ENCODE data around the gene NACC1. TPM values are rescaled to one million over a fixed set of nuclear protein-coding genes. Genes with fewer than 3 reads are reported as not detected.

The NACC1 gene
- total and polyA plus RNA-seq, 2 of the 8 experiments (the other 6 are each of a cell fraction or from before 2014, with no cell fraction given) = 234 to 301 TPM

GRCh38 chr19:13165162-13165997 lies 47.3 kb downstream of the NACC1 start:
- Histone ChIP-seq H3K79me1 (ENCODE audit: low read depth, low read length) (no peaks in the 10 kb centered on the region; the same call in 1 of the 2 replicates), H3K4me1 (replicated peaks in 1 of 4; ENCODE audit: control insufficient read depth in 3 of 4, insufficient read depth in 4 of 4, low read length in 3 of 4) (peaks cover 18 to 34% (median 20%) of the 10 kb centered on the region in 4 experiments), H2BK20ac (ENCODE audit: low read length) (no peak overlapping the region; the same call in 1 of the 2 replicates), H2AK5ac (ENCODE audit: low read depth, low read length) (peak overlapping the region; percentile 88), H3K79me2 (ENCODE audit: control insufficient read depth in 1 of 2, insufficient read depth in 2 of 2, low read length in 2 of 2) (no peaks in the 10 kb centered on the region), H2BK5ac (ENCODE audit: low read depth, low read length) (peak overlapping the region; percentile 99), H2BK120ac (replicated peaks; ENCODE audit: low read depth, low read length) (peak overlapping the region; percentile 45), H3K9me3 (ENCODE audit: insufficient read depth in 2 of 2, low read depth in 1 of 2, low read length in 1 of 2) (no peaks in the 10 kb centered on the region), H3K23ac (ENCODE audit: insufficient read length) (no peak overlapping the region), H3K9ac (replicated peaks in 1 of 4; ENCODE audit: extremely low read depth in 1 of 4, low read depth in 3 of 4, low read length in 3 of 4) (peak overlapping the region in 3 of 4 experiments; percentile 55 to 68 (median 57); a peak in 6 of 7 replicates), H4K20me1 (replicated peaks in 1 of 2; ENCODE audit: control insufficient read depth in 1 of 2, insufficient read depth in 2 of 2, low read length in 2 of 2) (no peaks in the 10 kb centered on the region), H3K27ac (ENCODE audit: low read depth, low read length) (peak overlapping the region; percentile 95), H4K5ac (ENCODE audit: insufficient read length, low read depth, low read length) (peak overlapping the region; percentile 79), H4K91ac (replicated peaks; ENCODE audit: insufficient read length, low read length) (peak overlapping the region; percentile 85), H3K4me2 (ENCODE audit: insufficient read depth in 1 of 2, low read depth in 2 of 2, low read length in 2 of 2) (peak overlapping the region; percentile 82 to 95), H3K56ac (replicated peaks; ENCODE audit: insufficient read length, low read depth, low read length) (peak overlapping the region; percentile 5), H3K23me2 (ENCODE audit: low read depth, low read length) (peaks cover 13% of the 10 kb centered on the region; the same call in 1 of the 2 replicates), H4K8ac (ENCODE audit: extremely low read depth, insufficient read depth, low read length) (peak overlapping the region; percentile 63), H3K14ac (ENCODE audit: insufficient read length) (no peak overlapping the region), H2AFZ (ENCODE audit: low read length) (no peak overlapping the region), H3K36me3 (ENCODE audit: control insufficient read depth in 2 of 4, insufficient read depth in 4 of 4, low read length in 3 of 4) (no peaks in the 10 kb centered on the region), H3K4me3 (ENCODE audit: extremely low read depth in 1 of 4, insufficient read depth in 2 of 4, low read depth in 3 of 4, low read length in 4 of 4) (peak overlapping the region; percentile 7 to 62 (median 34); a peak in 6 of 8 replicates), H3K18ac (ENCODE audit: extremely low read depth, low read length) (peak overlapping the region; percentile 89), H2BK12ac (ENCODE audit: low read depth, low read length) (peak overlapping the region; percentile 89), H3K4ac (replicated peaks; ENCODE audit: insufficient read length, low read depth, low read length) (peak overlapping the region; percentile 86), H3K27me3 (replicated peaks in 1 of 4; ENCODE audit: control insufficient read depth in 3 of 4, extremely low read depth in 1 of 4, insufficient read depth in 3 of 4, low read length in 3 of 4) (no peaks in the 10 kb centered on the region), H2BK15ac (ENCODE audit: low read length) (no peak overlapping the region)
- FAIRE-seq (no peak), DNase-seq (ENCODE audit: low read depth in 1 of 2, low spot score in 2 of 2) (no peak)
- WGBS, 2 experiments (ENCODE audit: extremely low coverage in 1 of 2, insufficient coverage in 1 of 2, insufficient read length in 1 of 2, insufficient replicate concordance in 2 of 2, low coverage in 1 of 2, low lambda C conversion rate in 2 of 2, missing lambda C conversion rate in 1 of 2) = 65% methylated on average over 19 of the region's 19 CpGs; no CpG with 5 or more reads in 1 of the 2 experiments
- POLR2A ChIA-PET (ENCODE audit: partially characterized antibody) = interaction anchor here (0.7 to 12.0 kb wide), 22 partner anchors 8 to 895 kb away, joined by 3 to 530 read pairs (median 8); partner anchors contain the start of genes CACNA1A, IER2, NACC1 and STX10
- CTCF ChIA-PET (ENCODE audit: partially characterized antibody) = interaction anchor here (0.8 to 5.2 kb wide), 5 partner anchors 17 to 155 kb away, joined by 3 to 34 read pairs (median 4); no protein-coding TSS in a partner anchor
- TF ChIP-seq CEBPB (IDR thresholded peaks at IDR 0.05; ENCODE audit: low read depth, low read length) (no peak), RNF2 (IDR thresholded peaks at IDR 0.05; ENCODE audit: borderline replicate concordance, low read depth, low read length, missing control alignments, poor library complexity, severe bottlenecking) (no peak), RAD21 (IDR thresholded peaks at IDR 0.05 in 1 of 2, conservative IDR thresholded peaks at IDR 0.05 in 1 of 2; ENCODE audit: low read depth in 2 of 2, low read length in 2 of 2) (no peak), POLR2A (IDR thresholded peaks at IDR 0.05; ENCODE audit: control extremely low read depth in 1 of 2, low read depth in 2 of 2, low read length in 2 of 2) (no peak), SIX5 (IDR thresholded peaks at IDR 0.05; ENCODE audit: low read depth, low read length) (no peak), CTCF (IDR thresholded peaks at IDR 0.05; ENCODE audit: control extremely low read depth in 1 of 3, insufficient read depth in 1 of 3, low read depth in 1 of 3, low read length in 3 of 3) (no peak), CTBP2 (IDR thresholded peaks at IDR 0.05; ENCODE audit: borderline replicate concordance, insufficient read depth, insufficient read length, low read length) (no peak), RFX5 (IDR thresholded peaks at IDR 0.05; ENCODE audit: borderline replicate concordance, low read depth, low read length) (no peak)

Data from H1 (cell line).